Calu3 (cell line): ENCODE results near the gene ERC2. TPM values are rescaled to one million over a fixed set of nuclear protein-coding genes. Genes with fewer than 3 reads are reported as not detected.
"Not testable (repeated sequence)": the region's sequence is repeated elsewhere in the genome, so short reads cannot be mapped to it uniquely, and the experiment has no call there.

Experiments used
- BruUV-seq: library from RNA; stranded (reverse); fragments of 400-500 nt; replicated peaks from 2 replicates; lab custom pipeline; 2021; lab: Mats Ljungman, UMichigan
- CTCF ChIA-PET: fragments of 300-600 bp; sonication (Branson Sonifier 250); formaldehyde crosslinking; loops from one replicate; lab custom pipeline; 2022; ENCODE audit warnings: antibody characterized with exemption; lab: Charles Lee
- DNase-seq: peaks from one replicate; pipeline ENCODE4 v3.0.0; 2022
- H3K27ac Mint-ChIP-seq: one replicate; pipeline ENCODE4 v1.8.0; 2022; ENCODE audit warnings: mixed read lengths; ENCODE audit not compliant: unreplicated experiment
- H3K27me3 Mint-ChIP-seq: one replicate; pipeline ENCODE4 v1.8.0; 2022; ENCODE audit warnings: mixed read lengths; ENCODE audit not compliant: unreplicated experiment
- H3K36me3 Mint-ChIP-seq: one replicate; pipeline ENCODE4 v1.8.0; 2022; ENCODE audit warnings: mild to moderate bottlenecking, moderate library complexity, mixed read lengths; ENCODE audit not compliant: insufficient read depth, unreplicated experiment
- H3K4me1 Mint-ChIP-seq: one replicate; pipeline ENCODE4 v1.8.0; 2022; ENCODE audit warnings: mild to moderate bottlenecking, low read depth, mixed read lengths; ENCODE audit not compliant: unreplicated experiment
- H3K4me3 Mint-ChIP-seq: one replicate; pipeline ENCODE4 v1.8.0; 2022; ENCODE audit warnings: mild to moderate bottlenecking, low read depth, moderate library complexity, mixed read lengths; ENCODE audit not compliant: unreplicated experiment
- H3K9me3 Mint-ChIP-seq: one replicate; pipeline ENCODE4 v1.8.0; 2022; ENCODE audit warnings: low read depth, mixed read lengths; ENCODE audit not compliant: unreplicated experiment
- CTCF ChIP-seq: fragments of 200-600 bp; IDR thresholded peaks from one replicate; pipeline ENCODE4 v1.8.0; 2022; ENCODE audit warnings: antibody characterized with exemption; ENCODE audit not compliant: unreplicated experiment
- intact Hi-C: fragments of 100-400 bp; cut with micrococcal nuclease; formaldehyde crosslinking; loops from one replicate; pipeline ENCODE4 v1.10.0; 2022; ENCODE audit not compliant: unreplicated experiment
- total RNA-seq: library from RNA; stranded (reverse); gene quantifications from 2 replicates; pipeline ENCODE4 v1.2.3, GENCODE V29; 2022

The ERC2 gene
- total RNA-seq, 1 experiment from 2014 or later: 0.73 TPM

GRCh38 chr3:56025326-56025725 is 442.9 kb downstream of the ERC2 start:
- CTCF ChIA-PET: no interaction called here
- Mint-ChIP-seq H3K4me1 (no peaks in the 10 kb centered on the region), H3K27ac (no peak overlapping the region), H3K9me3 (no peaks in the 10 kb centered on the region), H3K36me3 (no peaks in the 10 kb centered on the region), H3K27me3 (no peaks in the 10 kb centered on the region), H3K4me3 (no peak overlapping the region)
- intact Hi-C loops: no loop called here
- no peak for TF ChIP-seq CTCF
- DNase-seq: no peak
- no TSS peak for BruUV-seq

- no peak for TF ChIP-seq CTCF
- H3K4me3 Mint-ChIP-seq: no peak overlapping the region
- H3K9me3 Mint-ChIP-seq: no peaks in the 10 kb centered on the region
- no TSS peak for BruUV-seq
- H3K27me3 Mint-ChIP-seq: no peaks in the 10 kb centered on the region
- no peaks in the 10 kb centered on the region for H3K36me3 Mint-ChIP-seq
- H3K27ac Mint-ChIP-seq: no peak overlapping the region
- CTCF ChIA-PET: interaction anchor here (0.8 kb wide), 1 partner anchor 13 kb away, joined by 4 read pairs; no protein-coding TSS in a partner anchor
- intact Hi-C loops: no loop called here
- H3K4me1 Mint-ChIP-seq: no peaks in the 10 kb centered on the region
- DNase-seq: no peak
Measured at GRCh38 chr3:56023546-56023945, 444.7 kb downstream of the ERC2 start.

GRCh38 chr3:56022619-56023018 is 445.6 kb downstream of the ERC2 start:
- TF ChIP-seq CTCF: no peak
- Mint-ChIP-seq H3K27ac (no peak overlapping the region), H3K4me1 (no peaks in the 10 kb centered on the region), H3K36me3 (no peaks in the 10 kb centered on the region), H3K27me3 (no peaks in the 10 kb centered on the region), H3K9me3 (peaks cover under 1% of the 10 kb centered on the region), H3K4me3 (no peak overlapping the region)
- CTCF ChIA-PET: no interaction called here
- BruUV-seq: no TSS peak
- DNase-seq: no peak
- intact Hi-C loops: no loop called here

- no peak for TF ChIP-seq CTCF
- no peak for DNase-seq
- H3K27ac Mint-ChIP-seq: no peak overlapping the region
- no peaks in the 10 kb centered on the region for H3K27me3 Mint-ChIP-seq
- no peak overlapping the region for H3K4me3 Mint-ChIP-seq
- H3K4me1 Mint-ChIP-seq: no peaks in the 10 kb centered on the region
- peaks cover 3% of the 10 kb centered on the region for H3K9me3 Mint-ChIP-seq
- CTCF ChIA-PET: no interaction called here
- no peaks in the 10 kb centered on the region for H3K36me3 Mint-ChIP-seq
- no TSS peak for BruUV-seq
- intact Hi-C loops: no loop called here
Measured at GRCh38 chr3:56019490-56020146, 448.6 kb downstream of the ERC2 start.

- H3K9me3 Mint-ChIP-seq, H3K36me3 Mint-ChIP-seq, DNase-seq, intact Hi-C loops, H3K27ac Mint-ChIP-seq, BruUV-seq, CTCF ChIA-PET, H3K4me1 Mint-ChIP-seq, H3K4me3 Mint-ChIP-seq: not testable (repeated sequence)
- H3K27me3 Mint-ChIP-seq: peaks cover 14% of the 10 kb centered on the region
Measured at GRCh38 chr3:56015374-56015773, 452.9 kb downstream of the ERC2 start.
